HG03432 (cell line): ENCODE measurements around the gene TP53AIP1.
A peak's percentile ranks its signal among the peaks of the same experiment; 100 is the strongest.

ENCODE experiments used
- ATAC-seq: cut with Tn5 transposase; IDR thresholded peaks from one replicate; pipeline ENCODE4 v1.9.1; 2021; ENCODE audit warnings: mild to moderate bottlenecking, moderate library complexity; ENCODE audit not compliant: unreplicated experiment

The TP53AIP1 gene

DNA sequence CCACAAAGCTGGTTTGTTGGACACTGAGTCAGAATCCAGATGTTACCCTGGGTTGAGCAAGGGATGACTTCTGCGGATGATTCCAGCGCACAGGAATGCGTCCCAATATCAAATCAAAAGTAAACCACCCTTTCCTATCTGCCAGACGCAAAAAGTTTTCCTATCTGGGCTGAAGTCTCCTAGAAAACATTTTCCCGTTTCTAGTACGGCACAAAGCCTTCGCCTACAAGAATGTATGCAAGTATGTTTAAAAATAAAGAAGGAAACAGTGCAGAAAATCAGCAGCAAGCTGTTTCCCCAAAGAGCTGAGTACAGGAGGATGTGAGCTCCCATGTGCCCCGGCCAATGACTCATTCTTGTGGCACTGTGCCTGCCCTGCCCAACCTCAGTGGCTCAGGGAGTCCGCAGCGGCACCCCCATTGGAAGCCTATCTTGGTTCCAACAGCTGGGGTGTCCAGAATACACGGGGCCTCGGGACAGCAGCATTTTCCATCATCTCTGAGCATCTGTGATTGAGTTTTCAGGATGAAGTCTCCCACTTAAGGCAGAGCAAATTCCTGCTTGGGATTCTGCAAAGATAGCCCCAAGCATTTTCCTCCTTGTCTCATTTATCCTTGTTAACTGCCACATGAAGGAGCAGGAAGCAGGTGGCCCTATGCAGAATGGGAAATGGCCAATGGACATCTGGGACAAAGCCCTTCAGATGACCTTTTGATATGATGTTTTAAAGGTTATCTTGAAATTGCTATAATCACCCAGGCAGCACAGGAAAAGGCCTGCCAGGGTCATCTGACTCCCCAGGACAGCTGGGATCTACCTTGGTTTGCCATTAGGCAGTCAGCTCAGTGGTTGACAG is 34.1 kb downstream of the TP53AIP1 start:
- no peak for ATAC-seq

DNA sequence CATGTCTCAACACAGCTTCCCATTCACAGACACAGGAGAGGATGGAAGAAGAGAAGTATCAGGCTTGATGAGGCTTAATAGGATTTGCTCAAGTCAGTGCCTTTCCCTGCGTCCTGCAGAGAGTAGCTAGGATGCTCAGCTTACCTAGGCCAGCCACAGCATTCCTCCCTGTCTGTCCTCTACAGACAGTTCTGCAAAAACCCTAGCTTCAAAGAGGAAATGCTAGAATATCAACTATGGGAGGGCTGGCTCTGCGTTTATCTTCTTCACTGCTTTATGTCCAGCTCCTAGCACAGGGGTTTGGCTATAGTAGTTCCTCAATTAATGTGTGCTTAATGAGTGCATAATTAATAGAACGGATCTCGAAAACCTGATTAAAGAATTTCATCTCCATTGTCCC is 35.1 kb downstream of the TP53AIP1 start:
- ATAC-seq: no peak

DNA sequence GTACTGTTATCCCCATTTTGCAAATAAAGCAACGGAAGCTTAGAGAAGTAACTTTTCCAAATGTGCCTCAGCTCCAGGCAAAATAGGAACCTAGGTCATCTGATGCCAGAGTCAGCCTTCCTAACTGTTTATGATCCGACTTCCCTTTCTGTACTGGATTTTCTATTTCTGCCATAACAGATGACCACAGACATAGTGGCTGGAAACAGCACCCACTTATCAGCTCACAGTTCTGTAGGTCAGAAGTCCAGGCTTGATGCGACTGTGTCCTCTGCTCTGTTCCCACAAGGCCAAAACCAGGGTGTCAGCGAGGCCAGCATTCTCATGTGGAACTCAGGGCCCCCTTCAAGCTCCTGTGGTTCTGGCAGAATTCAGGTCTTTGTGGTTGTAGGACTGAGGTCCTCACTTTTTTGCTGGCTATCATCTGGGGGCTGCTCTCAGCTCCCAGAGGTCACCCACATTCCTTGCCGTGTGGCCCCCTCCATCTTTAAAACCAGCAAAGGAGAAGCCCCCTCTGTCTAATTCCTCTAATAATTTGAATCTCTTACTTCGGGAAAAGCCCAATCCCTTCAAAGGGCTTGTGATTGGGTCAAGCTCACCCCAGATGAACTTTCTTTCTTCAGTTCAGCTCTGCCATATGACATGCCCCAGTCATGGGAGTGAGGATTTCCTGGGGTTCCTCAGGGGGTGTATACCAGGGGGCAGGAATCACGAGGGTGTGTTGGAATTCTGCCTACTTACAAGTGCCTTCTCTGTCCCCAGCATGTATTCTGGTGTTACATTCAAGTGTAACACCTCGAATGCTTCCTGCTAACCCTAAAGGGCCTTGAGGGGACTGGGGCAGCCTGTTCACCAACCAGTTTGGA is 36.3 kb downstream of the TP53AIP1 start:
- no peak for ATAC-seq

DNA sequence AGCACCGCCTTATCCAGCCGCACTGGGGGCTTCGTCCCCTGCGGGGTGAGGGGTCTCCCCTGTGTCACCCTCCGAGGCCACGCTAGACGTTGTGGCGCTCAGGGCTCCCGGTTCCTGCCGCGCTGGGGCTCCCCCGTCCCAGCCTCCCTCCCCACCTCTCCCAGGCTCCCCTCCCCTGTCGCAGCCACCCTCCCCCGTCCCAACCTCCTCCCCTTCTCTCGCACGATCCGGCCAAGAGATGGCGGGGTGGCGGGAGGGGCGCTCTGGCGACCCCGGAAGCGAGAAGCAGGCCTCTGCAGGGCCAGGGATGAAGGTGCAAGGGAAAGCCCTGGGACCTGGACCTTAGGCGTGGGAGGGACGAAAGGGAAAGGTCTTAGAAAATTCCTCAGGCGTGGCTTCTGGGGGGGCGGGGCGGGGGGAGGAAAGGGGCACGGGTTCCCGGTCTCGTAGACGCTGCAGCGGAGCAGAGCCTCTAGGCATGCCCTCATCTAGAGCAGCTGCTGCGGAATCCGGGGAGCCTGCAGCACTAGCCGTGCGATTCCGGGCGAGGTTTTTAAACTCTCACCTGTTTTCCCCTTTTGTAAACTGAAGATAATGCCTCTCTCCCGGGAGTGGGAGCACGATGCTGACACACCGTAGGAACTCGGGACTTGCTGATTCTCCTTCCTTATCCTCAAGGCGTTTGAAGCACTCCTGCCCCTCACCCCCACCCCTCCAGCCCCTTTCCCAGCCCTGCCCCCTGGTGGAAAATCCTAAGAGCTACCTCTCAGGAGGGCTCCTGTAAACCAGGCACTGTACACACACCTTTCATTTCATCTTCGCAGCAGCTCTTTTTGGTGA is 37.1 kb downstream of the TP53AIP1 start:
- peak; percentile 49 for ATAC-seq

DNA sequence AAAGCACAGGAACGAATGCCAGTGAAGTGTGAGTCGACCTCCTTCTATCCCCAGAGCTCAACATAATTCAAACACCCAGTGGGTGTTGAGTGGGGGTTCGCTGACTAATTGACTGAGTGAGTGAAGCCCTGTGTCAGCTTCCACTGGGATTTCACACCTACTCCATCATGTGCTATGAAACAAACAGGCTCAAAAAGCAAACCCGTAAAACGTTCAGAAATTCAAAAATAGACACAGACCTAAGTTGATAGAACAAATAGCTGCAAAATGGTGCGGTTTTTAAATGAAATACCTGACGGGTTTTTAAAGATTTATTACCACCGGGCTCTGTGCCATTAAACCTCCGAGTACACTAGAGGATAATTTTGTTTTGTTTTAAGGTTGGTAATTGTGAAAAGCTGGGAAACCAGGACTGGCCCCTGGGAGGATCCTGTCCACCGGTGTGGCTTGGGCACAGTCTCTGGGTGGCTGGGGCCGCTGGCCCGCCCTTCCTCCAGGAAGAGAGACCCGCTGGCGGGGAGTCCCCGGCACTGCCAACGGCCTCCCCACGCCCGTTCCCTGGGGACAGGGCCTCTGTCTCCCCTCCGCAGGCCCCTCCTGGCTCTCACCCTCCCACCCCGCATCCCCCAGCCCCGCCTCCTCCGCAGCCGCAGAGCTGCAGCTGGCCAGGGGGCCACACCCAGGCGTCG is 37.9 kb downstream of the TP53AIP1 start:
- peak; percentile 69 for ATAC-seq

DNA sequence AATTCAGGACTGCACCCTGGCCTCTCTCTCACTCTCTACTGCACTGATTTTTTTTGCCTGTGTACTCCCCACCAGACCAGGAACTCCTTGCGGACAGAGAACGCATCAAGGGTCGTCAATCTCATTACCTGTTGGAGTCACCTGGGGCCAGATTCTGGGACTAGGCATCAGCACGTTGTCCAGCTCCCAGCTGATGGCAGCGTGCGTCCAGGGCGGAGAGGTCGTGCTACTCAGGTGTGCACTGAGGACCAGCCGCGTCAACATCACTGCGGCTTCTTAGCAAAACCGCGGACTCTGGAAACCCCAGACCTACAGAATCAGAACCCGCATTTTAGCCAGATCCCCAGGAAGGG is 38.4 kb downstream of the TP53AIP1 start:
- no peak for ATAC-seq

DNA sequence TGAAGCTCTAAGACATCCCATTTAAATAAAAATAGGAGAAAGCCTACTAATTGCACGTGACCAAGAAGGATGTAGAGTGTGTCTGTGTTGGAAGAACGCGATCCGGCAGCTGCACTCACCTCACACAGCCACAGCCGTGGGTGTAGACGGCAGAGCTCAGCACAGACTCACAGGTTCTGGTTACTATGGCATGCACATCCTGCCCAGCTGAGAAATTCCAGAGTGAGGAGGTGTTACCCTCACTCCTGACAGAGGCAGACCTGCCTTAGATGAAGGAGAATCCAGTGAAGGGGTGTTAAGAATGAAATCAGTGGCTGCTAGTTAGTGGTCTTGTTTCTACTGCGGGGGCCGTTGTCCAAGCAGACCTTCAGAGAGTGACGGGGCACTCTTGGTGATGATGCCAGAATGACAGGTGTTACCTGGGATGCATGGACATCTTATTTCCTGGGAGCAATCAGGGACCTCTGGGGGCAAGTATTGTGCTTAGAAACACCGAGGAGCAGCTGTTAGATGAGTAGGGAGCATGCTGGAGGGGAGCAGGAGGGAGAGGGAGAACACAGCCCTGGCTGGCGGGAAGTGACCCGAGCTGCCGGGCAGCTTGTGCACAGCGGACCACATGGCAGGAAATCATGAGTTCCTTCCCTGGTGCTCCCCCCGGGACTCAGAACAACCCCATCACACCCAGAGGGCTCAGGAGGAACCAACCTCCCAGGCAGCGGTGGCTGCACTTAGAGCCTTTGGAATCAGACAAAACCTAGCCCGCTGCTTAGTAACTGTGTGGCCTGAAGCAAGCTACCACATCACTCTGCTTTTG is 39.2 kb downstream of the TP53AIP1 start:
- no peak for ATAC-seq

DNA sequence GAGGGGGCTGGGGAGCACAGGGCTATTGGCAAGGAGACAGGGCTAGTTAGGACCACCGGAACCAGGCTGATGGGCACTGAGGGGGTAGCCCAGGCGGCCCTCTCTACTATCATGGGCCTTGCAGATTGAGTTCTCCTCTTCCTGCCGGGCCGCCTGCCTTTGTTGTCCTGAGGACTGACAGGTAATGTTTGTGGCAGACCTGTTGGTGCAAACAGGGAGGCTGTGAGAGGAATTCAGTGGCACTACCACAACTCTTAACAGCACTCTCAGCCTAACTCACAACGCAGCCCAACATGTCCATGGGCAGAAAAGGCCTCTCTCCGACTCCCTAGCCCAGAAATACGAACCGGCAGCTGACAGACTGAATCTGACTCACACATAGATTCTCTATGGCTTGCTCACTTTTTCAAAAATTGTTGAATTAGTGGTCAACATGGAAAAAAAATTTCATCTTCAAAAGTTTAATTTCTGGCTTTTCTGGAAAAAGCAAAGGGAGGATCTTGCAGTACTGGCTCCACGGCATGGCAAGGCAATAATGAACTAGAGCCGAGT is 40.1 kb downstream of the TP53AIP1 start:
- no peak for ATAC-seq

DNA sequence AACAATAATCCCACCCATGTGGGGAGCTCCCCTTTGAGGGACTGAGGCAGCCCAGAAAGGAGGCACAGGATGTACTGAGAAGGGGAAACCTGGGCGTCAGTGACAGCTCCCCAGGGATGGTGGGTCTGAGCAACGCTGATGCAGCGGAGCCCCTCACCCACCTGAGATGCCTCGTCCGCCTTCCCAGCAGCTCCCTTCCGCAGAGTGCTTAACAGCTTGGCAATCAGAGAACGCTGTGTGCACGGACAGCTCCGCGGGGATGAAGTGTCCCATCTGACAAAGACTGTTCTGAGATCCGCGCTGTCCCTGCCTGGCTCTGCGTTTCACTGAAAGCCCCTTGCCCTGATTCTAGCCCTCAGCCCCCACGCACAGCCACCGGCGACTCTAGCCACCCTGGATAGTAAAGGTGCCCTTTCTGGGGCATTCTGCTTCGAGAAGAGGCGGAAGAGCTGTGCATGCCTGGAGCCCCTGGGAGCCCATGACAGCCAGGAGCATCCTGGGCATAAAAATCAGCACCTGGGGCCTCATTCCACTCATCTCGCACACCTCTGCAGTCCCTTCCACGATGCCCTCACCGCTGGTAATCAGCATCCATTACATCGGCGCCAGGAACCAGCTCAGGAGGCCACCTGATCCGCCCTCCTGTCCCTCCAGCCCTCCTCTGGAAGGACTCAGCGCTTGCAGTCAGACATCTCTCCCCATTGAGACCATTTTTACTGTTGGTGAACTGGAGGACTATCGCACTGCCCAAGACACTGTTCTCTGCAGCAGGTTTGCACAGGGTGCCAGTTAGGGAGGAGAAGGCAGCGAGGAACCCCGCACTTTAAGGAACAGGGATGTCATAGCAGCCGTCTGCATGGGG is 40.8 kb downstream of the TP53AIP1 start:
- no peak for ATAC-seq

DNA sequence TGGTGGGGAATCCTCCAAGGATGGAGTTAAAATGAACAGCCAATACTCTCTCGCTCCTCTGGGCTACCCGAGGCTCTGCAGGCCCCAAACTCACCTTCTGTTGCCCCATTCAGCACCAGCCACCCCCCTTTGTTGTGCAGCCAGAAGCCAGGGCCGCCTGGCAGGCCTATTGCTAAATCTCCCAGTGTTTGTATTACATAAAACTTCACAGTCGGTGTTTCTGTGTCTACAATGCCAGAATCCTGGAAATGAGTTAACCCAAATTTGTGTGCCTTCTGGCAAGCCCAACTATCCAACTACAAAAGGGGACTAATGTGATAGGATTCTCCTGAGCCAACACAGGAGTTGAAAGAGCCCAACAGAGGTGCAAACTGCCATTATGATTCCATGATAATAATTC is 42.2 kb downstream of the TP53AIP1 start:
- ATAC-seq: no peak

DNA sequence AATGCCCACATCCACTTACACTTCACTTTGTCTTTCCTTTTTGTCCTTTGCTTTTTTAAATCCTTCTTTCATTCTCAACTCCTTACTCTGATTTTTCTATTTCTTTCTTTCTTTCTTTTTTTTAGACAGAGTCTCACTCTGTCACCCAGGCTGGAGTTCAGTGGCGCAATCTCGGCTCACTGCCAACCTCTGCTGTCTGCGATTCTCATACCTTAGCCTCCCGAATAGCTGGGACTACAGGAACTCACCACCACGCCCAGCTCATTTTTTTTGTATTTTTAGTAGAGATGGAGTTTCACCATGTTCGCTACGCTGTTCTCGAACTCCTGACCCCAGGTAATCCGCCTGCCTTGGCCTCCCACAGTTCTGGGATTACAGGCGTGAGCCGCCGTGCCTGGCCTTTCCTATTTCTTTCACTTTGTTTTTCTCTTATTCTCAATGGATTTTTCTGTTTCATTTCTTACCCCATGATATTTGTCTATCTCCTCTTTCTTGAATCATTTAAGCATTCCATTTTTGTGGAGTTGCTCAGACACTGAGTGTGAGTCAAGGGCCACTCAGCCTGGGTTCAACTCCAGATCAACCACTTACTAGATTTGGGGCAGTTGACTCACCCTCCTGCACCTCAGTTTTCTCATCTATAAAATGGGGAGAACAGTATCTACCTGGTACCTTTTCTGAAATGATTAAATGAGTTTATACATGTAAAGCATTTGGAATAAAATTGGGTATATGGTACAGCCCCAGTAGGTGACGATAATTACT is 43.9 kb downstream of the TP53AIP1 start:
- no peak for ATAC-seq

DNA sequence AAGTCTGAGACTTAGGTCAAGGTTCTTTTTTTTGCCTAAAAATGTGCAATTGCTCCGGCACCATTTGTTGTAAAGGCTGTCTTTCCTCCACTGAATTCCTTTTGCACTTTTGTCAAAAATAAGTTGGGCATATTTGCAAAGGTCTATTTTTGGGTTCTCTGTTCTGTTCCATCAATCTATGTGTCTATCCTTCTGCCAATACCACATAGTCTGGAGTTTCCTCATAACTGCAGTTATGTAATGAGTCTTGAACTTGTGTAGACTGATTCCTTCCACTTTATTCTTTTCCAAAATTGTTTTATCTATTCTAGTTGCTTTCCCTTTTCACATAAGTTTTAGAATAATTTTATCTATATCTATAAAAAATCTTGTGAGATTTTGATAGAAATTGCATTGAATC is 44.8 kb downstream of the TP53AIP1 start:
- ATAC-seq: no peak

DNA sequence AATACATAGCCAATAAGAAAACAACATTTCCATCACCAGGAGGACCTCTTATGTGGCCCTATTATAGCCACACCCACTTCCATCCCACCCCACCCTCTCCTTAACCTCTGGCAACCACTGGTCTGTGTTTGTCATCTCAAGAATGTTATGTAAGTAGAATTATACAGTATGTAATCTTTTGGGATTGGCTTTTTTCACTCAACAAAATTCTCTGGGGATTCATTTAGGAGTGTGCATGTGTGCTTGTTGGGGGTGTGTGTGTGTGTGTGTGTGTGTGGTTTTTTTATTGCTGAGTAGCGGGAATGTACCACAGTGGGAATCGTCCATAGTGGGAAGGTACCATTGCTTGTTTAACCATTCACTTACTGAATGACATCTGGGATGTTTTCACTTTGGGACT is 46.3 kb downstream of the TP53AIP1 start:
- no peak for ATAC-seq

DNA sequence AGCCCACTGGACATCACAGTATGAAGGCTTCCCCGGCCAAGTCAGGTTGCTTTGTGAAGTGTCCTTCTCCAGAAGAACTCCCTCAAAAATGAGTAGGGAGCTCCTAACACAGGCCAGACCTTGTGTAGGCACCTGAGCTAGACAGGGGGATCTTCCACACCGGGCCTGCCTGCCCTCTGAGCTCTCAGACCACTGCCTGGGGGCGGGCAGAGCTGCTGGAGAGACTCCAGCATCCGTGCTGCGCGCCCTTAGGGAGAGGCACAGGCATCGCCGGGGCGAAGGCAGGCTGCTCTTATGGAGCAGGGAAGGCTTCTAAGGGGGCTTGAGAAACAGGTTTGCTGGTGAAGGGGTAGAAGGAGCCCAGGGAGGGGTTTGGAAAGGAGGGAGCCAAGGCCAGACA is 47.1 kb downstream of the TP53AIP1 start:
- ATAC-seq: no peak

DNA sequence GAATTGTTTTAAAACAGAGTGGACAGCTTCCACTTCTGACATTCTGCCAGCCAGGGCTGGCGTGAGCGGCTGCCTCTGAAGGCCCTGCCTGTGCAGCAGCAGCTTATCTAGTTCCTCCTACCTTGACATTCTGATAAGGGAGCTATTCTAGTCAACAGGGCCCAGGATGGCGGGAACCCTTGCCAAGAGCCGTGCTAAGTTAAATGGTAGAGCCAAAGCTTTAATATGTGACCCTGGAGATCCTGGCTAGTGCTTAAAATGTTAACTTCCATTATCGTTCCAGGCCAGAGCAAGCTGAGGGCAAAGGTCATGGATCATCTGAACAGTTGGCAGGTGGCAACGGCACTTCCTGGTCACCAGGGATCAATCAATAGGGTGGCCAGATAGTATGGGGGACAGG is 48.0 kb downstream of the TP53AIP1 start:
- no peak for ATAC-seq

DNA sequence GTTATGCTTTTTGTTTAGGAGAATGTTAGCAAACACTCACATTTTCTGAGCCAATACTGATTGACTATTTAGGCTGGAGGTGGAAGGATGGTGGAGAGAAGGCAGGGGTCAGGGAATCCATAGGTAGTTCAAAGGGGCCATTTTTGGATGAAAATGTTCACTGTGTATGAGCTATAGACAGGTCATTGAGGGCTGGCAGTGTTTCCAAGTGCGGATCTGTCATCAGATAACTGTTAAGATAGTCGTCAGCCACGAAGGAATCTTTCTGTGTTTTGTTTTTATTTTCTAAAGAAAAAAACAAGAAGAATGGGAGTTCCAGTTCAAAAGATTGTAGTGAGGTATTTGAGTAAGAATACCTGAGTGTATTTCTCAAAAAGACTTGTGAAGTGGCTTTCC is 48.4 kb downstream of the TP53AIP1 start:
- peak; percentile 1 for ATAC-seq

DNA sequence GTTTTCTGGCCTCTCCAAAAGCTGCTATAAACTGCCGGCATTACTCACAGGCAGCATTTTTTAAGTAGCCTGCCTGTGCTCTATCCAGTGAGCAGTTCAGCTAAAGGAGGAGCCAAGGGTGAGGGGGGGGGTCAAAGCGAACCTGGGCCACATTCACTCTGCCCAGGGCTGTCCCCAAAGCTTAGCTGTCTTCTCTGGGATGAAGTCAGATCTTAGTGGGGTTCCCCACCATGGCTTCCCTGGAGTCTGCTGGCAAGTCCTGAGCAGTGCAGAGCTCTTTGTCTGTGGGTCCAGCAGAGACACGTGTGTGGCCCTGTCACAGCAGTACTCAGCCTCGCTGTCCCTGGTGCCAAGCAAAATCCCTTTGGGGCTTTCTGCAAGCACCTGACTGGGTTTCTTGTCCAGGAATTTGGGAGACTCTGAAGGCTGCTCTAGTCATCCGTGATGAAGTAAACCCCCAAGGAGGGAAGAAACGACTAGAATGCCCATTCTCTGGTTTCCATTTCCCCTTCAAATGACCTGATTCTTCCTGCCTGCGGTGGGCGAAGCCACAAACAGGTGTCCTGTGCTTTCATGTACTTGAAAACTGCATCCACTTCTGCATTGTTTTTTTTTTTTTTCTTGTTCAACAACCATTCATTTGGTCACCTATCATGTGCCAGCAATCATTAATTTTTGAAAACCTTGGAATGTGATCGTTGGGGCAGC is 48.9 kb downstream of the TP53AIP1 start:
- peak; percentile 67 for ATAC-seq
